CD4-positive, CD25-positive, alpha-beta regulatory T cell (primary cell): Measurements from ENCODE around the gene XYLT2. TPM values are rescaled to one million over a fixed set of nuclear protein-coding genes. Genes with fewer than 3 reads are reported as not detected.

Experiments
- ATAC-seq, 2 donors: fragments of 150-1000 bp; cut with Tn5 transposase; one replicate each; pipeline ENCODE4 v1.10.0; 2021; ENCODE audit warnings: low read depth in 2 of 2, moderate number of reproducible peaks in 2 of 2, moderate library complexity in 1 of 2
- DNase-seq, 3 donors: peaks; one replicate each; pipeline versions ENCODE4 v3.0.0 to v3.0.0-alpha.2; 2012 to 2022; ENCODE audit warnings: mixed read lengths in 1 of 3
- H3K27ac ChIP-seq: one replicate; pipeline ENCODE4 v1.7.0; 2013; ENCODE audit warnings: mild to moderate bottlenecking, low read length; ENCODE audit not compliant: insufficient read depth, poor library complexity, severe bottlenecking
- H3K27me3 ChIP-seq: one replicate; pipeline ENCODE4 v1.7.0; 2013; ENCODE audit warnings: low read length; ENCODE audit not compliant: control insufficient read depth, insufficient read depth
- H3K36me3 ChIP-seq: one replicate; pipeline ENCODE4 v1.7.0; 2013; ENCODE audit warnings: mild to moderate bottlenecking, low read length, moderate library complexity; ENCODE audit not compliant: control insufficient read depth, insufficient read depth
- H3K4me1 ChIP-seq: 2 replicates; pipeline ENCODE4 v1.7.0; 2013; ENCODE audit warnings: mild to moderate bottlenecking, low read length; ENCODE audit not compliant: insufficient read depth, control insufficient read depth, poor library complexity, severe bottlenecking
- H3K4me3 ChIP-seq: one replicate; pipeline ENCODE4 v1.7.0; 2013; ENCODE audit warnings: low read depth, mild to moderate bottlenecking, low read length, moderate library complexity
- H3K9me3 ChIP-seq, 2 experiments: 1 replicate in 1 of 2; 2 replicates in 1 of 2; pipeline ENCODE4 v1.7.0; 2013; ENCODE audit warnings: low read length in 2 of 2, mild to moderate bottlenecking in 1 of 2, moderate library complexity in 1 of 2; ENCODE audit not compliant: control insufficient read depth in 2 of 2
- H3K27ac Mint-ChIP-seq, 3 donors: one replicate each; pipeline ENCODE4 v1.8.0; 2020 to 2022; ENCODE audit warnings: mild to moderate bottlenecking in 3 of 3, mixed read lengths in 3 of 3, moderate library complexity in 2 of 3
- H3K27me3 Mint-ChIP-seq: one replicate; pipeline ENCODE4 v1.8.0; 2022; ENCODE audit warnings: mild to moderate bottlenecking, mixed read lengths
- H3K36me3 Mint-ChIP-seq: one replicate; pipeline ENCODE4 v1.8.0; 2020; ENCODE audit warnings: mixed read lengths
- H3K4me1 Mint-ChIP-seq, 4 donors: one replicate each; pipeline ENCODE4 v1.8.0; 2020 to 2022; ENCODE audit warnings: mixed read lengths in 4 of 4, mild to moderate bottlenecking in 1 of 4
- H3K4me3 Mint-ChIP-seq, 4 donors: one replicate each; pipeline ENCODE4 v1.8.0; 2020 to 2022; ENCODE audit warnings: mild to moderate bottlenecking in 4 of 4, mixed read lengths in 4 of 4, moderate library complexity in 3 of 4
- H3K9me3 Mint-ChIP-seq, 7 donors: one replicate each; pipeline ENCODE4 v1.8.0; 2020 to 2022; ENCODE audit warnings: mixed read lengths in 7 of 7, mild to moderate bottlenecking in 3 of 7, moderate library complexity in 2 of 7
- polyA plus RNA-seq, 4 donors: library from polyadenylated mRNA; unstranded; fragments of 300-500 nt; fragmentation: Illumina TruSeq; gene quantifications; one replicate each; pipeline ENCODE4 v1.2.3, GENCODE V29; 2021
- total RNA-seq: library from RNA; stranded (reverse); gene quantifications from one replicate; pipeline ENCODE4 v1.2.3, GENCODE V29; 2022

XYLT2 gene
- total and polyA plus RNA-seq, 5 donors from 2014 or later, result 6.2 to 15.9 (median 12.9) TPM

- Mint-ChIP-seq H3K36me3 (peaks cover 20% of the 10 kb centered on the region), H3K27ac (no peak overlapping the region), H3K9me3 (no peaks in the 10 kb centered on the region), H3K27me3 (no peaks in the 10 kb centered on the region), H3K4me3 (no peak overlapping the region), H3K4me1 (peaks cover 11 to 15% (median 13%) of the 10 kb centered on the region in 4 donors)
- H3K27me3 ChIP-seq, result no peaks in the 10 kb centered on the region
- peaks cover 46% of the 10 kb centered on the region for H3K36me3 ChIP-seq
- no peaks in the 10 kb centered on the region for H3K9me3 ChIP-seq
- DNase-seq (no peak), ATAC-seq (no peak)
- H3K27ac ChIP-seq, result no peak overlapping the region
- H3K4me1 ChIP-seq, result peaks cover 7% of the 10 kb centered on the region
- no peak overlapping the region for H3K4me3 ChIP-seq
These were observed 18.1 kb downstream of the XYLT2 start for GRCh38 chr17:50364061-50364458.

GRCh38 chr17:50364715-50365114, 18.8 kb downstream of the XYLT2 start:
- Histone ChIP-seq H3K9me3 (no peaks in the 10 kb centered on the region), H3K27me3 (no peaks in the 10 kb centered on the region), H3K4me3 (no peak overlapping the region), H3K27ac (no peak overlapping the region), H3K4me1 (peaks cover 7% of the 10 kb centered on the region), H3K36me3 (peaks cover 45% of the 10 kb centered on the region)
- Mint-ChIP-seq H3K27ac (no peak overlapping the region), H3K27me3 (no peaks in the 10 kb centered on the region), H3K4me3 (no peak overlapping the region), H3K36me3 (peaks cover 26% of the 10 kb centered on the region), H3K9me3 (no peaks in the 10 kb centered on the region), H3K4me1 (peaks cover 11 to 15% (median 14%) of the 10 kb centered on the region in 4 donors)
- DNase-seq (no peak), ATAC-seq (no peak)

- Mint-ChIP-seq H3K4me1 (peaks cover 11 to 15% (median 14%) of the 10 kb centered on the region in 4 donors), H3K9me3 (no peaks in the 10 kb centered on the region), H3K4me3 (no peak overlapping the region), H3K27ac (no peak overlapping the region), H3K36me3 (peaks cover 31% of the 10 kb centered on the region), H3K27me3 (no peaks in the 10 kb centered on the region)
- peaks cover 7% of the 10 kb centered on the region for H3K4me1 ChIP-seq
- H3K9me3 ChIP-seq, result no peaks in the 10 kb centered on the region
- DNase-seq (no peak), ATAC-seq (no peak)
- H3K36me3 ChIP-seq, result peaks cover 49% of the 10 kb centered on the region
- H3K27ac ChIP-seq, result no peak overlapping the region
- no peaks in the 10 kb centered on the region for H3K27me3 ChIP-seq
- H3K4me3 ChIP-seq, result no peak overlapping the region
These were observed 19.2 kb downstream of the XYLT2 start for GRCh38 chr17:50365165-50365564.

- H3K36me3 Mint-ChIP-seq, result peaks cover 35% of the 10 kb centered on the region
- ATAC-seq, result no peak
These were observed 19.9 kb downstream of the XYLT2 start for GRCh38 chr17:50365649-50366393.

GRCh38 chr17:50367401-50367800, 21.5 kb downstream of the XYLT2 start:
- Histone ChIP-seq H3K4me3 (no peak overlapping the region), H3K27ac (no peak overlapping the region), H3K9me3 (no peaks in the 10 kb centered on the region), H3K4me1 (peaks cover 16% of the 10 kb centered on the region), H3K36me3 (peaks cover 54% of the 10 kb centered on the region), H3K27me3 (no peaks in the 10 kb centered on the region)
- Mint-ChIP-seq H3K9me3 (no peaks in the 10 kb centered on the region), H3K27me3 (no peaks in the 10 kb centered on the region), H3K36me3 (peaks cover 43% of the 10 kb centered on the region), H3K27ac (peak overlapping the region in 1 of 3 donors; percentile 60), H3K4me1 (peaks cover 7 to 25% (median 19%) of the 10 kb centered on the region in 4 donors), H3K4me3 (no peak overlapping the region)
- ATAC-seq (no peak), DNase-seq (no peak)

More at GRCh38 chr17:50365649-50366393, 19.9 kb downstream of the XYLT2 start:
- no peak overlapping the region for H3K27ac ChIP-seq
- H3K4me3 ChIP-seq, result no peak overlapping the region
- H3K9me3 Mint-ChIP-seq, result no peaks in the 10 kb centered on the region
- H3K27ac Mint-ChIP-seq, result no peak overlapping the region
- H3K4me1 Mint-ChIP-seq, result peaks cover 11 to 18% (median 15%) of the 10 kb centered on the region in 4 donors
- no peak for DNase-seq
- no peaks in the 10 kb centered on the region for H3K27me3 ChIP-seq
- peaks cover 54% of the 10 kb centered on the region for H3K36me3 ChIP-seq
- peaks cover 7% of the 10 kb centered on the region for H3K4me1 ChIP-seq
- H3K9me3 ChIP-seq, result no peaks in the 10 kb centered on the region
- H3K27me3 Mint-ChIP-seq, result no peaks in the 10 kb centered on the region
- no peak overlapping the region for H3K4me3 Mint-ChIP-seq

- Mint-ChIP-seq H3K4me3 (peak overlapping the region in 2 of 4 donors; percentile 27 to 59), H3K4me1 (peaks cover 14 to 34% (median 23%) of the 10 kb centered on the region in 4 donors), H3K27ac (no peak overlapping the region)
These were observed 24.1 kb downstream of the XYLT2 start for GRCh38 chr17:50370052-50370451.

GRCh38 chr17:50371526-50371925, 25.6 kb downstream of the XYLT2 start:
- peaks cover 21% of the 10 kb centered on the region for H3K4me1 ChIP-seq
- no peaks in the 10 kb centered on the region for H3K27me3 ChIP-seq
- H3K9me3 Mint-ChIP-seq, result no peaks in the 10 kb centered on the region
- peaks cover 39% of the 10 kb centered on the region for H3K36me3 ChIP-seq
- H3K4me3 ChIP-seq, result peak overlapping the region; percentile 1
- H3K36me3 Mint-ChIP-seq, result peaks cover 37% of the 10 kb centered on the region
- no peak for ATAC-seq
- peak overlapping the region in 2 of 3 donors; percentile 52 to 72 for H3K27ac Mint-ChIP-seq
- H3K4me3 Mint-ChIP-seq, result peak overlapping the region; percentile 92 to 100 (median 96)
- H3K27me3 Mint-ChIP-seq, result no peaks in the 10 kb centered on the region
- H3K27ac ChIP-seq, result no peak overlapping the region
- peaks cover 14 to 32% (median 23%) of the 10 kb centered on the region in 4 donors for H3K4me1 Mint-ChIP-seq
- no peak for DNase-seq
- H3K9me3 ChIP-seq, result no peaks in the 10 kb centered on the region

More at GRCh38 chr17:50370052-50370451, 24.1 kb downstream of the XYLT2 start:
- Histone ChIP-seq H3K9me3 (no peaks in the 10 kb centered on the region), H3K4me3 (no peak overlapping the region), H3K27me3 (no peaks in the 10 kb centered on the region), H3K36me3 (peaks cover 50% of the 10 kb centered on the region), H3K4me1 (peaks cover 21% of the 10 kb centered on the region), H3K27ac (no peak overlapping the region)
- DNase-seq, result no peak
- ATAC-seq, result no peak
- H3K36me3 Mint-ChIP-seq, result peaks cover 43% of the 10 kb centered on the region
- no peaks in the 10 kb centered on the region for H3K9me3 Mint-ChIP-seq
- no peaks in the 10 kb centered on the region for H3K27me3 Mint-ChIP-seq
